ENCODE measurements around the gene SDC1.

GRCh38 chr2:20207051-20207450, 17.9 kb downstream of the SDC1 start:
- TF ChIP-seq CTCF (IDR thresholded peaks at IDR 0.05) (no peak), POLR2A (IDR thresholded peaks at IDR 0.05) (no peak)

All from thyroid gland (tissue), 4 donors.